HCT116 (cell line): ENCODE results near the gene TACC2.

ENCODE experiments used
- CEBPB ChIP-seq: IDR thresholded peaks from 2 replicates; pipeline ENCODE4 v1.6.1; 2012; ENCODE audit warnings: low read depth
- EGR1 ChIP-seq: IDR thresholded peaks from 2 replicates; pipeline ENCODE4 v1.6.1; 2012; ENCODE audit warnings: low read depth
- EZH2 ChIP-seq: fragments of 200-600 bp; sonication (generic); IDR thresholded peaks from 2 replicates; pipeline ENCODE4 v1.6.1; 2017; ENCODE audit warnings: antibody characterized with exemption, mixed run types
- EZH2phosphoT487 ChIP-seq: fragments of 200-600 bp; IDR thresholded peaks from 2 replicates; pipeline ENCODE4 v1.6.1; 2018; ENCODE audit warnings: antibody characterized with exemption, borderline replicate concordance
- JUND ChIP-seq: IDR thresholded peaks from 2 replicates; pipeline ENCODE4 v1.6.1; 2012
- POLR2A ChIP-seq: IDR thresholded peaks from 2 replicates; pipeline ENCODE4 v1.7.0; 2011; ENCODE audit warnings: borderline replicate concordance; ENCODE audit not compliant: insufficient read depth, insufficient read length; ENCODE audit errors: extremely low read depth
- POLR2AphosphoS5 ChIP-seq: IDR thresholded peaks from 2 replicates; pipeline ENCODE4 v1.6.1; 2011; ENCODE audit warnings: mild to moderate bottlenecking, low read depth, low read length, moderate library complexity
- SRF ChIP-seq: IDR thresholded peaks from 2 replicates; pipeline ENCODE4 v1.6.1; 2012; ENCODE audit warnings: low read depth
- TCF7L2 ChIP-seq: IDR thresholded peaks from 2 replicates; pipeline ENCODE4 v1.7.0; 2011; ENCODE audit warnings: borderline replicate concordance, inconsistent platforms; ENCODE audit not compliant: insufficient read depth, insufficient read length; ENCODE audit errors: extremely low read depth
- ZFX ChIP-seq: fragments of 450-650 bp; IDR thresholded peaks from 2 replicates; pipeline ENCODE4 v1.6.1; 2017
- ZNF274 ChIP-seq: fragments of 200-500 bp; sonication (Bioruptor generic); IDR thresholded peaks from 2 replicates; pipeline ENCODE4 v1.6.1; 2014; ENCODE audit warnings: mild to moderate bottlenecking, low read depth, low read length, inconsistent platforms
- TF ChIP-seq, protein P1 (sequence below): IDR thresholded peaks from 2 replicates; pipeline ENCODE4 v1.6.1; 2012
- TF ChIP-seq, protein P2 (sequence below), 3 experiments: fragments of 200-600 bp in 1 of 3; sonication (generic) in 1 of 3; IDR thresholded peaks in 2 of 3; conservative IDR thresholded peaks in 1 of 3; 2 replicates each; pipeline ENCODE4 v1.5.1; 2012 to 2017; ENCODE audit warnings: low read depth in 2 of 3, low read length in 2 of 3, antibody characterized with exemption in 1 of 3, borderline replicate concordance in 1 of 3, control low read depth in 1 of 3, mild to moderate bottlenecking in 1 of 3, mixed read lengths in 1 of 3, mixed run types in 1 of 3, moderate library complexity in 1 of 3; ENCODE audit not compliant: insufficient read depth in 1 of 3

DNA sequence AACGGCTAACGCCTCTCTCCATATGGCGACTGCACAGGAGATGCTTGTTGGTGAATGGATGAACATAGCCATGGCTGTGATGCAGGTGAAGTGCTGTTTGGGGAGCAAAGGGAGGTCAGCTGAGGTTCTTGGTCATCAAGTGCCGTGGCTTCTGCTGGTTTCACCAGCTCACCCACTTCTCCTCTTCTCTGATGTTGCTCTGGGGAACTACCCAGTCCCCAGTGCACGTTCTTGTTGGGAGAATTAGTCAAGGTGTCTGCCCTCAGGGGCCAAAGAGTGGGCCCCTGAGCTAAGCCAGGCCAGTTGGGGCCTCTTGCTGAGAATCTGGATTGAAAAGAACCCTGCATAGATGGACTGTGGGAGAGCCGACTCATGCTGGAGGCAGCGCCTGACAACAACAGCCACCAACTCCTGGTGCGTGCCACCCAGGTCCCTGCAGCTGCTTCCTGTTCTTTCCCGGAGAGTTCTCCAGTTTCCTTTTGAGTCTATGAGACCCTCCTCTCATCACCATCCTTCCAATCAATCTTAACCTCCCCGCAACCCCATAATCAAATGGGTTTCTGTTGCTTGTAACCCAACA lies 285.1 kb downstream of the TACC2 start:
- TF ChIP-seq, protein P1, sequence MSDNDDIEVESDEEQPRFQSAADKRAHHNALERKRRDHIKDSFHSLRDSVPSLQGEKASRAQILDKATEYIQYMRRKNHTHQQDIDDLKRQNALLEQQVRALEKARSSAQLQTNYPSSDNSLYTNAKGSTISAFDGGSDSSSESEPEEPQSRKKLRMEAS = no peak
- no peak for TF ChIP-seq CEBPB
- no peak for TF ChIP-seq SRF
- no peak for TF ChIP-seq ZFX
- no peak for TF ChIP-seq EZH2phosphoT487
- TF ChIP-seq, protein P2, sequence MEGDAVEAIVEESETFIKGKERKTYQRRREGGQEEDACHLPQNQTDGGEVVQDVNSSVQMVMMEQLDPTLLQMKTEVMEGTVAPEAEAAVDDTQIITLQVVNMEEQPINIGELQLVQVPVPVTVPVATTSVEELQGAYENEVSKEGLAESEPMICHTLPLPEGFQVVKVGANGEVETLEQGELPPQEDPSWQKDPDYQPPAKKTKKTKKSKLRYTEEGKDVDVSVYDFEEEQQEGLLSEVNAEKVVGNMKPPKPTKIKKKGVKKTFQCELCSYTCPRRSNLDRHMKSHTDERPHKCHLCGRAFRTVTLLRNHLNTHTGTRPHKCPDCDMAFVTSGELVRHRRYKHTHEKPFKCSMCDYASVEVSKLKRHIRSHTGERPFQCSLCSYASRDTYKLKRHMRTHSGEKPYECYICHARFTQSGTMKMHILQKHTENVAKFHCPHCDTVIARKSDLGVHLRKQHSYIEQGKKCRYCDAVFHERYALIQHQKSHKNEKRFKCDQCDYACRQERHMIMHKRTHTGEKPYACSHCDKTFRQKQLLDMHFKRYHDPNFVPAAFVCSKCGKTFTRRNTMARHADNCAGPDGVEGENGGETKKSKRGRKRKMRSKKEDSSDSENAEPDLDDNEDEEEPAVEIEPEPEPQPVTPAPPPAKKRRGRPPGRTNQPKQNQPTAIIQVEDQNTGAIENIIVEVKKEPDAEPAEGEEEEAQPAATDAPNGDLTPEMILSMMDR (IDR thresholded peaks at IDR 0.05 in 2 of 3, conservative IDR thresholded peaks at IDR 0.05 in 1 of 3; ENCODE audit: borderline replicate concordance in 1 of 3, insufficient read depth in 1 of 3, low read depth in 2 of 3, low read length in 2 of 3) = no peak
- TF ChIP-seq ZNF274 = no peak
- TF ChIP-seq EZH2 = no peak
- TF ChIP-seq POLR2AphosphoS5 = no peak
- no peak for TF ChIP-seq EGR1
- TF ChIP-seq TCF7L2 = no peak
- TF ChIP-seq POLR2A = no peak
- TF ChIP-seq JUND = no peak
